ENCODE measurements around the gene GDAP2.

- no peak for TF ChIP-seq POLR2A (IDR thresholded peaks at IDR 0.05)
- TF ChIP-seq CTCF (IDR thresholded peaks at IDR 0.05), result no peak
These were observed 72.0 kb downstream of the GDAP2 start for GRCh38 chr1:117857418-117857817.
